ENCODE data around the gene HSP90AB1. TPM values are rescaled to one million over a fixed set of nuclear protein-coding genes. Genes with fewer than 3 reads are reported as not detected.

The HSP90AB1 gene
- polyA plus RNA-seq, 2 of the 4 experiments (the other 2 are of a cell fraction) = 1,136 to 1,155 TPM

DNA sequence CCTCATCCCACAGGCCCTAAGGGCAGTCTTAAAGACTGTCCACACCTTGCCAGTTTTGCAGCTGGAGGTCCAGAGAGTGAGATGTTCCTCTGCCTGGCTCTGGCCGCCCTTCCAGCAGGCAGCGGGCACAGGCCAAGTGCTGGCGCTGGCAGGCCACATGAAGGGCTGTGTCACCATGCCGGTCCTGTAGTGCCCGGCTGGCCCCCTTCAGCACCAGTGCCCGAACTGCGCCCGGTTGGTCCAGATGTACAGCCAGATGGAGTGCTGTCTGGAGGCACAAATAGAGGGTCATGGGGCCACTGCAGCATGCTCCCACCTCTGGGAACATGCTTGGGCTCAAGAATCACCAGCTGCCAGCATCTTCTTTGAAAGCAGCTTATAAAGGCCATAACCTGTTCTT is 14.7 kb downstream of the HSP90AB1 start:
- CTCF ChIA-PET = interaction anchor here (1.0 to 2.7 kb wide), 6 partner anchors 8 to 77 kb away, joined by 3 to 13 read pairs (median 4); no protein-coding TSS in a partner anchor
- POLR2A ChIA-PET = no interaction called here
- Histone ChIP-seq H3K4me1 (peaks cover 27% of the 10 kb centered on the region), H3K4me3 (no peak overlapping the region), H3K4me2 (no peak overlapping the region), H3K27ac (no peak overlapping the region), H3K9me3 (no peaks in the 10 kb centered on the region)
- no CpG with 5 or more reads among the region's 8 CpGs for WGBS (ENCODE audit: missing lambda C conversion rate)
- ATAC-seq = no peak
- FAIRE-seq = no peak
- TF ChIP-seq CBX2 (IDR thresholded peaks at IDR 0.05; ENCODE audit: borderline replicate concordance, low read depth) (no peak), PHF8 (IDR thresholded peaks at IDR 0.05; ENCODE audit: borderline replicate concordance, low read depth) (no peak), KDM5A (IDR thresholded peaks at IDR 0.05) (no peak), CHD2 (IDR thresholded peaks at IDR 0.05; ENCODE audit: low read length, partially characterized antibody) (no peak), RAD21 (conservative IDR thresholded peaks at IDR 0.05 in 1 of 2, IDR thresholded peaks at IDR 0.05 in 1 of 2) (no peak), HDAC2 (IDR thresholded peaks at IDR 0.05) (no peak), NPAS2 (CRISPR knock-in tag; IDR thresholded peaks at IDR 0.05; ENCODE audit: borderline replicate concordance) (no peak), ESRRA (IDR thresholded peaks at IDR 0.05; ENCODE audit: borderline replicate concordance, low read length) (no peak), ZSCAN20 (CRISPR knock-in tag; IDR thresholded peaks at IDR 0.05) (no peak), SMC3 (IDR thresholded peaks at IDR 0.05) (no peak), SREBF2 (IDR thresholded peaks at IDR 0.05) (no peak), JUN (IDR thresholded peaks at IDR 0.05) (no peak)
- TF ChIP-seq, protein P1, sequence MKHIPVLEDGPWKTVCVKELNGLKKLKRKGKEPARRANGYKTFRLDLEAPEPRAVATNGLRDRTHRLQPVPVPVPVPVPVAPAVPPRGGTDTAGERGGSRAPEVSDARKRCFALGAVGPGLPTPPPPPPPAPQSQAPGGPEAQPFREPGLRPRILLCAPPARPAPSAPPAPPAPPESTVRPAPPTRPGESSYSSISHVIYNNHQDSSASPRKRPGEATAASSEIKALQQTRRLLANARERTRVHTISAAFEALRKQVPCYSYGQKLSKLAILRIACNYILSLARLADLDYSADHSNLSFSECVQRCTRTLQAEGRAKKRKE (CRISPR knock-in tag; IDR thresholded peaks at IDR 0.05; ENCODE audit: low read depth) = no peak
- no peak for DNase-seq (ENCODE audit: low read depth in 1 of 2, low spot score in 1 of 2)

DNA sequence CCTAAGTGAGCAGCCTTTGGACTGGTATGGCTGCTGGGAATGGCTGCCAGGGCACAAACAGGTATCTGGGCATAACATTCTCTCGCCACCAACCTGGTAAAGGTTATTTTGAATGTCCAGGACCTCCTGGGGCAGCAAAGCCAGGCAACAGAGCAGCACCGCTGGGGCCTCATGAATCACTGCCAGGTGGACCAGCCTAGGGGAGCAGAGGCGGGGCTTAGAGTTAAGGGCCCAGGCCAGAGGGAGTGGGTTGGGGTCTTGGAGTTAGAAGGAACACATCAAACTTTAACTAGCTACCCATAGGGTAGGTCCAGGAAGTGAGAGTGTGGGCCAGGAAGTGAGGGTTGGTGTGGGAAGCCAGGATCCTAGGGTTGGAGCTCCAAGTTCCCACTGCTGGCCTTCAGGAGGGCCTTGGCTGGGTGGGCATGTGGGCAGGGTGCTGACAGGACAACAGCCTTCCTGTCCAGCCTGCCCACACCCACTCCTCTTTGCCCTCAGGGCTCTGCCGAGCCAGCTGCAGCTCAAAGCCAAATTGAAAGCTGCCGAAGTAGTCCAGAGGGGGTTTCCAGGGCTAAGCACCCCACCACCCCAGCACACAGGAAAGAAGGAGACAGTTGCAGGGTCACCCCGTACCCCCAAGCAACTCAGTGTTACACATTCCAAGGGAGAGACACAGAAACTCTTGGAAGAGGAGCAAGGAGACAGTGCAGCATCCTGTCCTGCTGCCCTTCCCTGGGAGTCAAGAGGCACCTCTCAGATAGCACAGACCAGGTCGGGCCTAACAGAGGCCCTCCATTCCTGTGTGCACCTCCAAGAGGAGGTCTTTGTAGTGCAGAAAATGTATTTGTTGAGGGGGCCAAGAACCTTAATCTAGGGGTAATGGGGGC is 15.8 kb downstream of the HSP90AB1 start:
- CTCF ChIA-PET = interaction anchor here (1.0 to 2.7 kb wide), 6 partner anchors 9 to 166 kb away, joined by 3 to 13 read pairs (median 4); no protein-coding TSS in a partner anchor
- Histone ChIP-seq H3K4me2 (peak overlapping the region; percentile 97), H3K4me3 (peak overlapping the region; percentile 81; the same call in 1 of the 3 replicates), H3K4me1 (peaks cover 27% of the 10 kb centered on the region), H3K27ac (peak overlapping the region; percentile 81 to 90; a peak in 5 of 6 replicates), H3K9me3 (no peaks in the 10 kb centered on the region)
- POLR2A ChIA-PET = interaction anchor here (0.6 kb wide), 1 partner anchor 16 kb away, joined by 3 read pairs; the partner anchor contains the start of gene HSP90AB1
- no peak for ATAC-seq
- no peak for FAIRE-seq
- no peak for TF ChIP-seq KDM1A (IDR thresholded peaks at IDR 0.05; ENCODE audit: low read depth)
- TF ChIP-seq RNF2 (IDR thresholded peaks at IDR 0.05; ENCODE audit: borderline replicate concordance, low read depth) = no peak
- TF ChIP-seq PHF8 (IDR thresholded peaks at IDR 0.05; ENCODE audit: borderline replicate concordance, low read depth) = no peak
- TF ChIP-seq, protein P2, sequence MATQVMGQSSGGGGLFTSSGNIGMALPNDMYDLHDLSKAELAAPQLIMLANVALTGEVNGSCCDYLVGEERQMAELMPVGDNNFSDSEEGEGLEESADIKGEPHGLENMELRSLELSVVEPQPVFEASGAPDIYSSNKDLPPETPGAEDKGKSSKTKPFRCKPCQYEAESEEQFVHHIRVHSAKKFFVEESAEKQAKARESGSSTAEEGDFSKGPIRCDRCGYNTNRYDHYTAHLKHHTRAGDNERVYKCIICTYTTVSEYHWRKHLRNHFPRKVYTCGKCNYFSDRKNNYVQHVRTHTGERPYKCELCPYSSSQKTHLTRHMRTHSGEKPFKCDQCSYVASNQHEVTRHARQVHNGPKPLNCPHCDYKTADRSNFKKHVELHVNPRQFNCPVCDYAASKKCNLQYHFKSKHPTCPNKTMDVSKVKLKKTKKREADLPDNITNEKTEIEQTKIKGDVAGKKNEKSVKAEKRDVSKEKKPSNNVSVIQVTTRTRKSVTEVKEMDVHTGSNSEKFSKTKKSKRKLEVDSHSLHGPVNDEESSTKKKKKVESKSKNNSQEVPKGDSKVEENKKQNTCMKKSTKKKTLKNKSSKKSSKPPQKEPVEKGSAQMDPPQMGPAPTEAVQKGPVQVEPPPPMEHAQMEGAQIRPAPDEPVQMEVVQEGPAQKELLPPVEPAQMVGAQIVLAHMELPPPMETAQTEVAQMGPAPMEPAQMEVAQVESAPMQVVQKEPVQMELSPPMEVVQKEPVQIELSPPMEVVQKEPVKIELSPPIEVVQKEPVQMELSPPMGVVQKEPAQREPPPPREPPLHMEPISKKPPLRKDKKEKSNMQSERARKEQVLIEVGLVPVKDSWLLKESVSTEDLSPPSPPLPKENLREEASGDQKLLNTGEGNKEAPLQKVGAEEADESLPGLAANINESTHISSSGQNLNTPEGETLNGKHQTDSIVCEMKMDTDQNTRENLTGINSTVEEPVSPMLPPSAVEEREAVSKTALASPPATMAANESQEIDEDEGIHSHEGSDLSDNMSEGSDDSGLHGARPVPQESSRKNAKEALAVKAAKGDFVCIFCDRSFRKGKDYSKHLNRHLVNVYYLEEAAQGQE (IDR thresholded peaks at IDR 0.05) = no peak
- no peak for TF ChIP-seq HEYL (CRISPR knock-in tag; IDR thresholded peaks at IDR 0.05)
- DNase-seq (ENCODE audit: low read depth in 1 of 2, low spot score in 1 of 2) = no peak
- WGBS (ENCODE audit: missing lambda C conversion rate) = 57% methylated on average over 7 of the region's 7 CpGs

All from A549 (cell line).